OCI-LY3 (cell line): ENCODE measurements around the gene ATP13A2.
"Not testable (repeated sequence)": the region's sequence is repeated elsewhere in the genome, so short reads cannot be mapped to it uniquely, and the experiment has no call there.

Source experiments
- H2AFZ ChIP-seq: fragments of 200-600, 300-600 bp; shearing (Covaris generic); 2 replicates; pipeline ENCODE4 v1.6.0; 2014; ENCODE audit warnings: antibody characterized with exemption, low read depth, low read length
- H3K27ac ChIP-seq: fragments of 200-600, 300-600 bp; sonication (generic); 2 replicates; pipeline ENCODE4 v1.5.1; 2014; ENCODE audit warnings: mild to moderate bottlenecking, low read length, moderate library complexity, mixed read lengths
- H3K27me3 ChIP-seq: fragments of 200-600, 300-600 bp; sonication (generic); 2 replicates; pipeline ENCODE4 v1.6.1; 2014; ENCODE audit warnings: low read depth, low read length, mixed read lengths
- H3K36me3 ChIP-seq: fragments of 200-600, 300-600 bp; sonication (generic); replicated peaks from 2 replicates; pipeline ENCODE3; 2014; ENCODE audit warnings: low read depth, low read length, mixed read lengths
- H3K4me1 ChIP-seq: fragments of 300-600, 200-600 bp; sonication (generic); 2 replicates; pipeline ENCODE4 v1.6.1; 2014; ENCODE audit warnings: low read length, mixed read lengths
- H3K4me2 ChIP-seq: fragments of 200-600, 300-600 bp; sonication (generic); 2 replicates; pipeline ENCODE4 v1.6.1; 2014; ENCODE audit warnings: low read length, mixed read lengths
- H3K4me3 ChIP-seq: fragments of 300-600, 200-600 bp; sonication (generic); 2 replicates; pipeline ENCODE4 v1.5.1; 2014; ENCODE audit warnings: antibody characterized with exemption, mild to moderate bottlenecking, low read length, moderate library complexity
- H3K79me2 ChIP-seq: fragments of 300-600, 200-600 bp; shearing (Covaris generic); 2 replicates; pipeline ENCODE4 v1.6.1; 2014; ENCODE audit warnings: mild to moderate bottlenecking, low read length, mixed read lengths
- H3K9ac ChIP-seq: fragments of 300-600, 200-600 bp; shearing (Covaris generic); 2 replicates; pipeline ENCODE4 v1.6.0; 2014; ENCODE audit warnings: mild to moderate bottlenecking, low read length, moderate library complexity
- H3K9me3 ChIP-seq: fragments of 200-600, 300-600 bp; shearing (Covaris generic); 2 replicates; pipeline ENCODE4 v1.6.1; 2014; ENCODE audit warnings: low read length, mixed read lengths; ENCODE audit not compliant: insufficient read depth
- H4K20me1 ChIP-seq: fragments of 200-600, 300-600 bp; sonication (generic); 2 replicates; pipeline ENCODE4 v1.6.1; 2016; ENCODE audit warnings: low read length, mixed read lengths; ENCODE audit not compliant: insufficient read depth
- CTCF ChIP-seq: fragments of 200-600, 300-600 bp; sonication (generic); IDR thresholded peaks from 2 replicates; pipeline ENCODE4 v1.5.1; 2014; ENCODE audit warnings: antibody characterized with exemption, low read length, low read depth
- EZH2phosphoT487 ChIP-seq: fragments of 200-600 bp; shearing (Covaris generic); IDR thresholded peaks from 2 replicates; pipeline ENCODE4 v1.6.1; 2018; ENCODE audit warnings: antibody characterized with exemption, mixed run types, low read depth

Gene ATP13A2

GRCh38 chr1:16967962-16968361, 43.8 kb downstream of the ATP13A2 start:
- H3K4me1 ChIP-seq = no peaks in the 10 kb centered on the region
- no peaks in the 10 kb centered on the region for H4K20me1 ChIP-seq
- no peak overlapping the region for H3K9ac ChIP-seq
- TF ChIP-seq EZH2phosphoT487 = no peak
- TF ChIP-seq CTCF = no peak
- no peak overlapping the region for H3K4me2 ChIP-seq
- no peaks in the 10 kb centered on the region for H3K36me3 ChIP-seq
- no peaks in the 10 kb centered on the region for H3K27me3 ChIP-seq
- H2AFZ ChIP-seq = no peak overlapping the region
- no peaks in the 10 kb centered on the region for H3K79me2 ChIP-seq
- H3K4me3 ChIP-seq = no peak overlapping the region
- H3K27ac ChIP-seq = no peak overlapping the region
- no peaks in the 10 kb centered on the region for H3K9me3 ChIP-seq

- Histone ChIP-seq H3K27ac (no peak overlapping the region), H3K79me2 (no peaks in the 10 kb centered on the region), H4K20me1 (no peaks in the 10 kb centered on the region), H3K9me3 (no peaks in the 10 kb centered on the region), H3K27me3 (no peaks in the 10 kb centered on the region), H3K4me3 (no peak overlapping the region), H3K4me2 (no peak overlapping the region), H3K36me3 (no peaks in the 10 kb centered on the region), H2AFZ (no peak overlapping the region), H3K9ac (no peak overlapping the region), H3K4me1 (no peaks in the 10 kb centered on the region)
- no peak for TF ChIP-seq EZH2phosphoT487
- TF ChIP-seq CTCF = no peak
Measured at GRCh38 chr1:16967095-16967575, 44.6 kb downstream of the ATP13A2 start.

- Histone ChIP-seq H3K36me3 (no peaks in the 10 kb centered on the region), H3K9ac (no peak overlapping the region), H2AFZ (no peak overlapping the region), H3K79me2 (no peaks in the 10 kb centered on the region), H4K20me1 (no peaks in the 10 kb centered on the region), H3K27ac (no peak overlapping the region), H3K4me3 (no peak overlapping the region), H3K9me3 (no peaks in the 10 kb centered on the region), H3K27me3 (no peaks in the 10 kb centered on the region), H3K4me1 (no peaks in the 10 kb centered on the region), H3K4me2 (no peak overlapping the region)
- TF ChIP-seq CTCF (no peak), EZH2phosphoT487 (no peak)
Measured at GRCh38 chr1:16966282-16966681, 45.4 kb downstream of the ATP13A2 start.

- Histone ChIP-seq H3K27me3 (no peaks in the 10 kb centered on the region), H3K4me2 (no peak overlapping the region), H3K9me3 (no peaks in the 10 kb centered on the region), H3K36me3 (no peaks in the 10 kb centered on the region), H4K20me1 (no peaks in the 10 kb centered on the region), H3K9ac (no peak overlapping the region), H2AFZ (no peak overlapping the region), H3K27ac (no peak overlapping the region), H3K4me1 (no peaks in the 10 kb centered on the region), H3K4me3 (no peak overlapping the region), H3K79me2 (no peaks in the 10 kb centered on the region)
- TF ChIP-seq EZH2phosphoT487 (no peak), CTCF (no peak)
Measured at GRCh38 chr1:16965486-16966067, 46.2 kb downstream of the ATP13A2 start.

- not testable (repeated sequence) for H3K36me3 ChIP-seq, H3K9me3 ChIP-seq, H3K4me3 ChIP-seq, H2AFZ ChIP-seq, H3K27me3 ChIP-seq, H3K79me2 ChIP-seq, H4K20me1 ChIP-seq, H3K9ac ChIP-seq, H3K4me1 ChIP-seq, H3K27ac ChIP-seq, H3K4me2 ChIP-seq
Measured at GRCh38 chr1:16964169-16964568, 47.6 kb downstream of the ATP13A2 start.
